Spleen (tissue), 7 donors: Measurements from ENCODE around the gene RFX2.

Experiments used
- CTCF ChIP-seq, 11 experiments: fragments of 200-600 bp in 7 of 11; fragments of 450-650 bp in 4 of 11; sonication (generic) in 4 of 11; IDR thresholded peaks in 8 of 11; conservative IDR thresholded peaks in 3 of 11; 1 replicate in 7 of 11; 2 replicates in 4 of 11; pipeline versions ENCODE4 v1.4.0 to v1.8.0; 2016 to 2021; ENCODE audit warnings: antibody characterized with exemption in 11 of 11, inconsistent platforms in 4 of 11, mild to moderate bottlenecking in 1 of 11
- POLR2A ChIP-seq, 3 donors: fragments of 450-650 bp; IDR thresholded peaks; one replicate each; pipeline ENCODE4 v1.5.1; 2017; ENCODE audit warnings: antibody characterized with exemption in 3 of 3, mild to moderate bottlenecking in 1 of 3
- POLR2AphosphoS5 ChIP-seq, 3 donors: sonication (generic); formaldehyde crosslinking; IDR thresholded peaks; one replicate each; pipeline ENCODE4 v1.5.1; 2017; ENCODE audit warnings: antibody characterized with exemption in 3 of 3
- donor health status: DM: no; HTN: no; CAD: no; lungs with moderate emphysema.
- donor health status: DM: no; HTN: no; CAD: no.
- donor health status: DM: no; HTN: no; CAD: no.

GRCh38 chr19:6005321-6006069 lies 104.8 kb downstream of the RFX2 start:
- TF ChIP-seq CTCF (IDR thresholded peaks at IDR 0.05 in 8 of 11, conservative IDR thresholded peaks at IDR 0.05 in 3 of 11) = no peak
- TF ChIP-seq POLR2A (IDR thresholded peaks at IDR 0.05) = no peak
- TF ChIP-seq POLR2AphosphoS5 (IDR thresholded peaks at IDR 0.05) = no peak
